H4 (cell line): Measurements from ENCODE around the gene HRH3. TPM values are rescaled to one million over a fixed set of nuclear protein-coding genes. Genes with fewer than 3 reads are reported as not detected.

Source experiments
- DNase-seq: peaks from one replicate; pipeline ENCODE4 v3.0.0-alpha.2; 2015; ENCODE audit warnings: low spot score
- total RNA-seq: library from RNA; depleted of rRNA; stranded (reverse); fragments of >200 nt; shearing (Covaris generic); gene quantifications from 2 replicates; pipeline ENCODE4 v1.2.3, GENCODE V29; 2014; rRNA removed

HRH3 gene
- total RNA-seq, 1 experiment from 2014 or later: not detected

- no peak for DNase-seq
These were observed 41.5 kb downstream of the HRH3 start for GRCh38 chr20:62178316-62179161.

- DNase-seq: no peak
These were observed 42.8 kb downstream of the HRH3 start for GRCh38 chr20:62177307-62177706.

GRCh38 chr20:62176866-62177265, 43.2 kb downstream of the HRH3 start:
- DNase-seq: no peak

- DNase-seq: no peak
These were observed 44.4 kb downstream of the HRH3 start for GRCh38 chr20:62175711-62176110.

- no peak for DNase-seq
These were observed 45.0 kb downstream of the HRH3 start for GRCh38 chr20:62174870-62175624.

- no peak for DNase-seq
These were observed 45.9 kb downstream of the HRH3 start for GRCh38 chr20:62174021-62174804.

GRCh38 chr20:62172666-62173065, 47.4 kb downstream of the HRH3 start:
- DNase-seq: no peak

GRCh38 chr20:62171245-62171644, 48.8 kb downstream of the HRH3 start:
- DNase-seq: no peak

- DNase-seq: no peak
These were observed 49.5 kb downstream of the HRH3 start for GRCh38 chr20:62170536-62170935.

GRCh38 chr20:62168890-62169435, 51.1 kb downstream of the HRH3 start:
- no peak for DNase-seq

- no peak for DNase-seq
These were observed 52.0 kb downstream of the HRH3 start for GRCh38 chr20:62168061-62168460.

- no peak for DNase-seq
These were observed 52.6 kb downstream of the HRH3 start for GRCh38 chr20:62167474-62167873.

- no peak for DNase-seq
These were observed 54.2 kb downstream of the HRH3 start for GRCh38 chr20:62165762-62166399.

Other genes with a start within 250 kb of the HRH3 start
- 2.0 and 4.9 TPM in 2 replicates for gene TAF4, start 154.4 kb downstream of the HRH3 start, total RNA-seq
- 29.3 and 36.7 TPM in 2 replicates for gene LSM14B, start 97.8 kb downstream of the HRH3 start, total RNA-seq
- gene PSMA7, start 76.9 kb downstream of the HRH3 start, total RNA-seq: 694 and 771 TPM in 2 replicates
- 3.3 TPM in 2 replicates for gene SS18L1, start 76.5 kb downstream of the HRH3 start, total RNA-seq
- 13.3 and 18.0 TPM in 2 replicates for gene MTG2, start 37.2 kb downstream of the HRH3 start, total RNA-seq
- 12.5 and 17.7 TPM in 2 replicates for gene OSBPL2, start 18.2 kb upstream of the HRH3 start, total RNA-seq
- 180 and 203 TPM in 2 replicates for gene ADRM1, start 82.7 kb upstream of the HRH3 start, total RNA-seq
- 4.4 and 4.5 TPM in 2 replicates for gene LAMA5, start 147.0 kb upstream of the HRH3 start, total RNA-seq
- 2,095 and 2,204 TPM in 2 replicates for gene RPS21, start 166.8 kb upstream of the HRH3 start, total RNA-seq
- gene CABLES2, start 187.0 kb upstream of the HRH3 start, total RNA-seq: 2.4 and 4.8 TPM in 2 replicates
- gene RBBP8NL, start 207.3 kb upstream of the HRH3 start, total RNA-seq: not detected in 2 replicates